B cell (primary cell): ENCODE measurements around the gene CASP12. TPM values are rescaled to one million over a fixed set of nuclear protein-coding genes. Genes with fewer than 3 reads are reported as not detected.

Experiments used
- ATAC-seq: fragments of 200-7000 bp; cut with Tn5 transposase; one replicate; pipeline ENCODE4 v1.10.0; 2021; ENCODE audit warnings: low read depth, mild to moderate bottlenecking, moderate number of reproducible peaks, moderate library complexity
- CTCF ChIA-PET: fragments of 350-600 bp; sonication (Branson Sonifier 250); formaldehyde crosslinking; loops from one replicate; lab custom pipeline; 2021; ENCODE audit warnings: antibody characterized with exemption, inconsistent platforms; lab: Charles Lee
- POLR2A ChIA-PET: fragments of 350-600 bp; sonication (Branson Sonifier 250); formaldehyde crosslinking; loops from one replicate; lab custom pipeline; 2021; ENCODE audit warnings: antibody characterized with exemption; lab: Charles Lee
- DNase-seq: peaks from one replicate; pipeline ENCODE4 v3.0.0; 2013
- H2AFZ ChIP-seq: 2 replicates; pipeline ENCODE4 v1.6.1; 2012; ENCODE audit warnings: mild to moderate bottlenecking, low read depth, low read length; ENCODE audit not compliant: insufficient read depth, poor library complexity, severe bottlenecking
- H3K27ac ChIP-seq, 2 donors: 1 replicate in 1 of 2; 2 replicates in 1 of 2; pipeline ENCODE4 v1.5.1; 2012 to 2013; ENCODE audit warnings: low read length in 2 of 2, mild to moderate bottlenecking in 2 of 2, moderate library complexity in 1 of 2
- H3K27me3 ChIP-seq, 4 experiments: fragments of 200-600 bp in 1 of 4; sonication (generic) in 1 of 4; replicated peaks in 1 of 4; 1 replicate in 2 of 4; 2 replicates in 2 of 4; pipeline versions ENCODE4 v1.6.1 to v1.7.0; 2013 to 2016; ENCODE audit warnings: low read length in 3 of 4, mild to moderate bottlenecking in 2 of 4, mixed read lengths in 1 of 4, moderate library complexity in 1 of 4; ENCODE audit not compliant: insufficient read depth in 4 of 4, control insufficient read depth in 3 of 4; ENCODE audit errors: control extremely low read depth in 1 of 4
- H3K36me3 ChIP-seq, 2 experiments: replicated peaks in 1 of 2; 1 replicate in 1 of 2; 2 replicates in 1 of 2; pipeline versions ENCODE4 v1.6.1 to v1.7.1; 2013; ENCODE audit warnings: low read length in 1 of 2; ENCODE audit not compliant: insufficient read depth in 2 of 2, control insufficient read depth in 1 of 2; ENCODE audit errors: control extremely low read depth in 1 of 2, extremely low read depth in 1 of 2
- H3K4me1 ChIP-seq, 2 donors: fragments of 200-600 bp in 1 of 2; sonication (generic) in 1 of 2; 1 replicate in 1 of 2; 2 replicates in 1 of 2; pipeline versions ENCODE4 v1.5.1 to v1.6.1; 2013 to 2017; ENCODE audit warnings: low read length in 2 of 2; ENCODE audit not compliant: control insufficient read depth in 2 of 2, insufficient read depth in 2 of 2
- H3K4me2 ChIP-seq: replicated peaks from 2 replicates; pipeline ENCODE3; 2012; ENCODE audit warnings: mild to moderate bottlenecking, low read depth, low read length; ENCODE audit not compliant: poor library complexity, severe bottlenecking
- H3K4me3 ChIP-seq, 5 experiments: fragments of 200-600 bp in 1 of 5; sonication (generic) in 1 of 5; 1 replicate in 3 of 5; 2 replicates in 2 of 5; pipeline versions ENCODE4 v1.5.1 to v1.7.0; 2011 to 2016; ENCODE audit warnings: low read length in 4 of 5, mild to moderate bottlenecking in 4 of 5, low read depth in 2 of 5, control low read depth in 1 of 5, moderate library complexity in 1 of 5; ENCODE audit not compliant: insufficient read depth in 1 of 5; ENCODE audit errors: control extremely low read depth in 1 of 5, extremely low read depth in 1 of 5
- H3K79me2 ChIP-seq: fragments of 200-600 bp; sonication (generic); one replicate; pipeline ENCODE4 v1.6.0; 2016; ENCODE audit warnings: low read length; ENCODE audit not compliant: control insufficient read depth, insufficient read depth
- H3K9ac ChIP-seq: fragments of 200-600 bp; sonication (generic); 2 replicates; pipeline ENCODE4 v1.6.1; 2017; ENCODE audit warnings: mild to moderate bottlenecking, low read length, moderate library complexity
- H3K9me3 ChIP-seq, 3 donors: one replicate each; pipeline versions ENCODE4 v1.6.1 to v1.7.1; 2013; ENCODE audit warnings: low read length in 2 of 3; ENCODE audit not compliant: control insufficient read depth in 2 of 3, insufficient read depth in 1 of 3; ENCODE audit errors: control extremely low read depth in 1 of 3
- H4K20me1 ChIP-seq: 2 replicates; pipeline ENCODE4 v1.6.0; 2012; ENCODE audit warnings: mild to moderate bottlenecking, low read length; ENCODE audit not compliant: insufficient read depth, control insufficient read depth, poor library complexity, severe bottlenecking
- H3K27ac Mint-ChIP-seq: one replicate; pipeline ENCODE4 v1.8.0; 2021; ENCODE audit warnings: mixed read lengths
- H3K27me3 Mint-ChIP-seq: one replicate; pipeline ENCODE4 v1.8.0; 2021; ENCODE audit warnings: mixed read lengths
- H3K4me1 Mint-ChIP-seq: one replicate; pipeline ENCODE4 v1.8.0; 2021; ENCODE audit warnings: mixed read lengths
- H3K4me3 Mint-ChIP-seq: one replicate; pipeline ENCODE4 v1.8.0; 2021; ENCODE audit warnings: mixed read lengths
- H3K9me3 Mint-ChIP-seq: one replicate; pipeline ENCODE4 v1.8.0; 2022; ENCODE audit warnings: mixed read lengths; ENCODE audit not compliant: insufficient read depth
- EZH2 ChIP-seq: IDR thresholded peaks from 2 replicates; pipeline ENCODE4 v1.6.1; 2012; ENCODE audit warnings: borderline replicate concordance, low read depth, mild to moderate bottlenecking, moderate library complexity, low read length; ENCODE audit not compliant: insufficient read depth, poor library complexity, severe bottlenecking
- WGBS: methylation state at CpG from one replicate; pipeline ENCODE4 v1.1.5; 2013; ENCODE audit warnings: missing lambda C conversion rate; ENCODE audit not compliant: insufficient coverage; 5-methylcytosine and 5-hydroxymethylcytosine counted together
- intact Hi-C: fragments of 100-400 bp; cut with micrococcal nuclease; formaldehyde crosslinking; loops from one replicate; pipeline ENCODE4 v1.10.0; 2022
- polyA plus RNA-seq: library from polyadenylated mRNA; depleted of rRNA; stranded (reverse); fragments of >200 nt; gene quantifications from 2 replicates; pipeline ENCODE4 v1.2.3, GENCODE V29; 2012
- total RNA-seq, 2 donors: library from RNA; stranded (reverse); fragments of 120-200 nt in 1 of 2; gene quantifications; 1 replicate in 1 of 2; 2 replicates in 1 of 2; pipeline versions ENCODE4 v1.2.3 to v1.2.4, GENCODE V29; 2013 to 2022
- TF ChIP-seq, protein P1 (sequence below): fragments of 200-600 bp; IDR thresholded peaks from one replicate; pipeline ENCODE4 v1.8.0; 2022; ENCODE audit warnings: antibody characterized with exemption, mild to moderate bottlenecking

The CASP12 gene
- total and polyA plus RNA-seq, 2 donors (not counting 1 experiment from before 2014, with no cell fraction given) = 0.09 TPM; not detected in 1

DNA sequence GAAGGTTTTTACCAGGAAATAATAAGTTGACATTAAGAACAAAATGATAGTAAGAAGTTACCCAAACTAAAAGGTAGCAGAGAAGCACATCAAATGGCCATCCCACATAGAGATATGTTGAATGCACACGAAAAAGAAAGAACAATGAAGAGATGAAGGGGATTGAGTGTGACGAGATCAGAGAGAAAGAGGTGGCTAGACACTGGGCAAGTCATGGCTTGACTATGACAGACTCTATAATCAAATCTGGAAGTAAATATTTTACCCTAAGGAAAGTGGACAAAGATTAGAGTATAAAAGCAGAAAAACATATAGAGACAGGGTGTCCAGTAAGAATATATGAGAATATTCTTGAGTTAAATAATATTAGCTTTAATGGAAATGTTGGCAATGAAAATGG is 31.4 kb downstream of the CASP12 start:
- intact Hi-C loops = no loop called here
- Histone ChIP-seq H3K27me3 (no peaks in the 10 kb centered on the region), H3K4me2 (no peak overlapping the region), H3K27ac (no peak overlapping the region), H3K4me1 (peaks cover 0 to 6% of the 10 kb centered on the region in 2 donors), H3K79me2 (no peaks in the 10 kb centered on the region), H2AFZ (no peak overlapping the region), H3K4me3 (no peak overlapping the region), H4K20me1 (no peaks in the 10 kb centered on the region), H3K9me3 (peaks cover 0 to 1% (median 0%) of the 10 kb centered on the region in 3 donors), H3K36me3 (no peaks in the 10 kb centered on the region), H3K9ac (no peak overlapping the region)
- ATAC-seq (no peak), DNase-seq (no peak)
- ChIA-PET POLR2A (no interaction called here), CTCF (no interaction called here)
- TF ChIP-seq, protein P1, sequence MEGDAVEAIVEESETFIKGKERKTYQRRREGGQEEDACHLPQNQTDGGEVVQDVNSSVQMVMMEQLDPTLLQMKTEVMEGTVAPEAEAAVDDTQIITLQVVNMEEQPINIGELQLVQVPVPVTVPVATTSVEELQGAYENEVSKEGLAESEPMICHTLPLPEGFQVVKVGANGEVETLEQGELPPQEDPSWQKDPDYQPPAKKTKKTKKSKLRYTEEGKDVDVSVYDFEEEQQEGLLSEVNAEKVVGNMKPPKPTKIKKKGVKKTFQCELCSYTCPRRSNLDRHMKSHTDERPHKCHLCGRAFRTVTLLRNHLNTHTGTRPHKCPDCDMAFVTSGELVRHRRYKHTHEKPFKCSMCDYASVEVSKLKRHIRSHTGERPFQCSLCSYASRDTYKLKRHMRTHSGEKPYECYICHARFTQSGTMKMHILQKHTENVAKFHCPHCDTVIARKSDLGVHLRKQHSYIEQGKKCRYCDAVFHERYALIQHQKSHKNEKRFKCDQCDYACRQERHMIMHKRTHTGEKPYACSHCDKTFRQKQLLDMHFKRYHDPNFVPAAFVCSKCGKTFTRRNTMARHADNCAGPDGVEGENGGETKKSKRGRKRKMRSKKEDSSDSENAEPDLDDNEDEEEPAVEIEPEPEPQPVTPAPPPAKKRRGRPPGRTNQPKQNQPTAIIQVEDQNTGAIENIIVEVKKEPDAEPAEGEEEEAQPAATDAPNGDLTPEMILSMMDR = no peak
- no peak for TF ChIP-seq EZH2
- H3K27ac Mint-ChIP-seq = no peak overlapping the region
- WGBS = no CpG with 5 or more reads among the region's 2 CpGs
- no peak overlapping the region for H3K4me3 Mint-ChIP-seq
- peaks cover 3% of the 10 kb centered on the region for H3K9me3 Mint-ChIP-seq
- H3K4me1 Mint-ChIP-seq = peaks cover 12% of the 10 kb centered on the region
- no peaks in the 10 kb centered on the region for H3K27me3 Mint-ChIP-seq

DNA sequence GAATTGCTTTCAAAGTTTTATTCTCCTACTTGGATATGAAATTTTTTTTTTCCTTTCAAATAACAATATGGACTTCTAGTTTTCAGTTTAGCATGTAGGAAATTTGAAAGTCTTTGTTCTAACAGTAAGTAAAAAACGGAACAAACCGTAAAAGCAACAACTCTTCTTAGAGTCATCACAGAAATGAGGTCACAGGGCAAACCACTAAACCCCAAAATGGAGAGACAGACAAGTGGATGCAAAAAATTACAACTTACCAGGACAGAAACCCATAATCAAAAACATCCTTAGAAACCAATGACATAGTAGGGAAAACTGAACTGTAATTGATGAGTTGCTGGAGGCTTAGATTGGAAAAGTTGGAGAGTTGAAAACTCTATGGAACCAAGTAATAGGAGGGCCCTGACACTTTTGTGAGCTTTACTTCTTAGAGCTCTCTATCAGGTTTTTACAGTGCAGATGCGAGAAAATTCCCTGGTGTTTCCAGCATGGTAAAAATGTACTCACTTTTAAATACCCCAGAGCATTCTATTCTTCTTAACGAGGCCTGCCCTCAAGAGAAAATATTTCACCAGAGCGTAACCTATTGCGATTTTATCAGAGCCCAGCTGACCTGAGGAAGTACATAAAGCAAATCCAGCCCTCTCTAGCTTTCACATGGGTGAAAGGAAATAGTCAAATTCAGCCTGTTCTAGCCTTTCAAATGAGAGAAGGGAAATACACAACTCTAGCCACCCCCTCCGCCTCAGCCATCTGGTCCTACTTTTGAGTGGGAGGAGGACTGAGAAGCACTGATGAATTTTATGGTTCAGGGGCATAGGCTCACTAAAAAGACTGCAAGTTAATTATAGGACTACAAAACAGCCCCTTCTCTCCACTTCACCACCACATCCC is 39.1 kb downstream of the CASP12 start:
- POLR2A ChIA-PET = no interaction called here

More for the DNA sequence above, 39.1 kb downstream of the CASP12 start:
- Mint-ChIP-seq H3K4me3 (peak overlapping the region; percentile 79), H3K27ac (peak overlapping the region; percentile 91), H3K9me3 (no peaks in the 10 kb centered on the region), H3K27me3 (no peaks in the 10 kb centered on the region), H3K4me1 (peaks cover 34% of the 10 kb centered on the region)
- Histone ChIP-seq H2AFZ (peak overlapping the region; percentile 67), H3K4me1 (peaks cover 18 to 27% of the 10 kb centered on the region in 2 donors), H3K4me3 (peak overlapping the region in 3 of 5 experiments; percentile 15 to 46 (median 38)), H3K4me2 (peak overlapping the region; percentile 66), H3K27me3 (no peaks in the 10 kb centered on the region), H3K9ac (peak overlapping the region; percentile 60), H3K36me3 (no peaks in the 10 kb centered on the region), H4K20me1 (no peaks in the 10 kb centered on the region), H3K79me2 (no peaks in the 10 kb centered on the region), H3K9me3 (no peaks in the 10 kb centered on the region), H3K27ac (peak overlapping the region; percentile 72 to 89)
- WGBS = 13% methylated on average over 4 of the region's 7 CpGs
- TF ChIP-seq, protein P1 = no peak
- TF ChIP-seq EZH2 = no peak
- intact Hi-C loops = loop anchor here (2.0 to 10.0 kb wide), 4 partner anchors 14 to 60 kb away; no protein-coding TSS in a partner anchor
- DNase-seq (peak; percentile 66), ATAC-seq (peak; percentile 88)
- CTCF ChIA-PET = interaction anchor here (0.7 kb wide), 1 partner anchor 20 kb away, joined by 3 read pairs; no protein-coding TSS in a partner anchor
